Dedifferentiated amniotic fluid mesenchymal stem cell (primary cell): Measurements from ENCODE around the gene MTX1.
"Not testable (repeated sequence)": the region's sequence is repeated elsewhere in the genome, so short reads cannot be mapped to it uniquely, and the experiment has no call there.

Experiments
- DNase-seq: peaks from one replicate; pipeline ENCODE4 v3.0.0-alpha.2; 2016; ENCODE audit errors: extremely low spot score

The MTX1 gene

GRCh38 chr1:155235375-155235774, 26.9 kb downstream of the MTX1 start:
- DNase-seq: not testable (repeated sequence)

- DNase-seq: no peak
Observed at GRCh38 chr1:155236451-155236850, 28.0 kb downstream of the MTX1 start.

GRCh38 chr1:155241069-155241679, 32.7 kb downstream of the MTX1 start:
- peak; percentile 82 for DNase-seq

GRCh38 chr1:155241841-155242264, 33.4 kb downstream of the MTX1 start:
- DNase-seq: no peak

- DNase-seq: no peak
Observed at GRCh38 chr1:155242805-155243358, 34.4 kb downstream of the MTX1 start.

- DNase-seq: peak; percentile 99
Observed at GRCh38 chr1:155244368-155245162, 36.1 kb downstream of the MTX1 start.

GRCh38 chr1:155245163-155245524, 36.6 kb downstream of the MTX1 start:
- DNase-seq: no peak

GRCh38 chr1:155246796-155247195, 38.3 kb downstream of the MTX1 start:
- DNase-seq: not testable (repeated sequence)

GRCh38 chr1:155247667-155248553, 39.4 kb downstream of the MTX1 start:
- DNase-seq: no peak

GRCh38 chr1:155250246-155250632, 41.7 kb downstream of the MTX1 start:
- DNase-seq: no peak

- peak; percentile 90 for DNase-seq
Observed at GRCh38 chr1:155250633-155251449, 42.3 kb downstream of the MTX1 start.

- DNase-seq: no peak
Observed at GRCh38 chr1:155251566-155251965, 43.1 kb downstream of the MTX1 start.

- no peak for DNase-seq
Observed at GRCh38 chr1:155253208-155253607, 44.7 kb downstream of the MTX1 start.

GRCh38 chr1:155253797-155254196, 45.3 kb downstream of the MTX1 start:
- no peak for DNase-seq

- no peak for DNase-seq
Observed at GRCh38 chr1:155254228-155254713, 45.8 kb downstream of the MTX1 start.

GRCh38 chr1:155254714-155255242, 46.3 kb downstream of the MTX1 start:
- DNase-seq: no peak

- peak; percentile 65 for DNase-seq
Observed at GRCh38 chr1:155255243-155256007, 46.9 kb downstream of the MTX1 start, which contains the start of gene ENTREP3. Gene ENTREP3 (minus strand): TSS chr1:155255483. CDS start chr1:155254877, 606 bp downstream.

- DNase-seq: no peak
Observed at GRCh38 chr1:155256058-155256852, 47.8 kb downstream of the MTX1 start.

GRCh38 chr1:155260276-155260675, 51.8 kb downstream of the MTX1 start:
- DNase-seq: no peak
